NCI-H1092 treated with DMSO at 0.1 percent for 48 hours (cell line): ENCODE measurements around the gene SYMPK.
A peak's percentile ranks its signal among the peaks of the same experiment; 100 is the strongest.
"Not testable (repeated sequence)": the region's sequence is repeated elsewhere in the genome, so short reads cannot be mapped to it uniquely, and the experiment has no call there.

ENCODE experiments used
- DNase-seq: peaks from one replicate; lab custom pipeline; 2025; lab: John Stamatoyannopoulos, UW

The SYMPK gene

GRCh38 chr19:45885556-45886426 lies 22.8 kb upstream of the SYMPK start, which contains the start of gene IRF2BP1:
Gene IRF2BP1 (minus strand): TSS chr19:45886141. CDS start chr19:45885774, 367 bp downstream.
- peak; percentile 80 for DNase-seq

- peak; percentile 6 for DNase-seq
Observed at GRCh38 chr19:45884682-45885555, 22.0 kb upstream of the SYMPK start.

GRCh38 chr19:45883881-45884681 lies 21.1 kb upstream of the SYMPK start:
- DNase-seq = no peak

- DNase-seq = no peak
Observed at GRCh38 chr19:45883586-45883880, 20.6 kb upstream of the SYMPK start.

- peak; percentile 20 for DNase-seq
Observed at GRCh38 chr19:45882652-45883585, 20.0 kb upstream of the SYMPK start.

GRCh38 chr19:45881909-45882528 lies 19.1 kb upstream of the SYMPK start:
- no peak for DNase-seq

GRCh38 chr19:45881082-45881908 lies 18.3 kb upstream of the SYMPK start:
- no peak for DNase-seq

- no peak for DNase-seq
Observed at GRCh38 chr19:45879971-45880370, 17.0 kb upstream of the SYMPK start.

- DNase-seq = no peak
Observed at GRCh38 chr19:45879055-45879454, 16.1 kb upstream of the SYMPK start.

GRCh38 chr19:45878043-45878794 lies 15.3 kb upstream of the SYMPK start:
- no peak for DNase-seq

- DNase-seq = no peak
Observed at GRCh38 chr19:45876411-45877197, 13.7 kb upstream of the SYMPK start.

- DNase-seq = no peak
Observed at GRCh38 chr19:45876161-45876410, 13.1 kb upstream of the SYMPK start.

GRCh38 chr19:45874620-45874966 lies 11.6 kb upstream of the SYMPK start:
- no peak for DNase-seq

GRCh38 chr19:45873219-45873772 lies 10.3 kb upstream of the SYMPK start:
- DNase-seq = no peak

- no peak for DNase-seq
Observed at GRCh38 chr19:45872095-45872919, 9.4 kb upstream of the SYMPK start.

GRCh38 chr19:45870798-45871197 lies 7.9 kb upstream of the SYMPK start:
- DNase-seq = no peak

GRCh38 chr19:45867241-45867640 lies 4.3 kb upstream of the SYMPK start:
- not testable (repeated sequence) for DNase-seq
